HG03196 (cell line): Measurements from ENCODE around the gene TMEM231.
"Not testable (repeated sequence)": the region's sequence is repeated elsewhere in the genome, so short reads cannot be mapped to it uniquely, and the experiment has no call there.

Experiments
- ATAC-seq: cut with Tn5 transposase; IDR thresholded peaks from one replicate; pipeline ENCODE4 v1.9.1; 2021; ENCODE audit not compliant: unreplicated experiment

Gene TMEM231

GRCh38 chr16:75534560-75535205 is 21.4 kb downstream of the TMEM231 start:
- no peak for ATAC-seq

- ATAC-seq: no peak
Observed at GRCh38 chr16:75532791-75533190, 23.3 kb downstream of the TMEM231 start.

GRCh38 chr16:75532142-75532765 is 23.8 kb downstream of the TMEM231 start:
- no peak for ATAC-seq

- no peak for ATAC-seq
Observed at GRCh38 chr16:75529959-75530358, 26.1 kb downstream of the TMEM231 start.

- no peak for ATAC-seq
Observed at GRCh38 chr16:75529056-75529905, 26.8 kb downstream of the TMEM231 start.

GRCh38 chr16:75527825-75528299 is 28.2 kb downstream of the TMEM231 start:
- no peak for ATAC-seq

- no peak for ATAC-seq
Observed at GRCh38 chr16:75526032-75526790, 29.8 kb downstream of the TMEM231 start.

GRCh38 chr16:75519175-75519574 is 36.9 kb downstream of the TMEM231 start:
- no peak for ATAC-seq

GRCh38 chr16:75516189-75516966 is 39.7 kb downstream of the TMEM231 start:
- ATAC-seq: not testable (repeated sequence)

GRCh38 chr16:75514296-75514695 is 41.8 kb downstream of the TMEM231 start:
- ATAC-seq: no peak

GRCh38 chr16:75506574-75506973 is 49.5 kb downstream of the TMEM231 start:
- no peak for ATAC-seq

GRCh38 chr16:75506107-75506506 is 49.9 kb downstream of the TMEM231 start:
- ATAC-seq: no peak

- ATAC-seq: no peak
Observed at GRCh38 chr16:75503801-75504200, 52.3 kb downstream of the TMEM231 start.

- no peak for ATAC-seq
Observed at GRCh38 chr16:75502916-75503605, 53.0 kb downstream of the TMEM231 start.

GRCh38 chr16:75501820-75502219 is 54.2 kb downstream of the TMEM231 start:
- ATAC-seq: not testable (repeated sequence)

- no peak for ATAC-seq
Observed at GRCh38 chr16:75501359-75501758, 54.7 kb downstream of the TMEM231 start.

GRCh38 chr16:75498605-75499322 is 57.3 kb downstream of the TMEM231 start:
- not testable (repeated sequence) for ATAC-seq

- ATAC-seq: no peak
Observed at GRCh38 chr16:75497558-75497957, 58.5 kb downstream of the TMEM231 start.

- peak; percentile 59 for ATAC-seq
Observed at GRCh38 chr16:75495076-75495674, 60.9 kb downstream of the TMEM231 start, which contains the start of gene CHST6. CHST6 (minus strand) TSS chr16:75495441; CDS start chr16:75479828, 15,613 bp downstream.
